Smooth muscle cell (in vitro differentiated cells): ENCODE measurements around the gene APBB1IP. TPM values are rescaled to one million over a fixed set of nuclear protein-coding genes. Genes with fewer than 3 reads are reported as not detected.

Experiments
- DNase-seq: peaks from one replicate; lab custom pipeline; 2025; ENCODE audit not compliant: unreplicated experiment; lab: John Stamatoyannopoulos, UW
- H2AFZ ChIP-seq: fragments of 200-600 bp; sonication (generic); 2 replicates; pipeline ENCODE4 v1.6.0; 2016; ENCODE audit warnings: antibody characterized with exemption, low read depth, mild to moderate bottlenecking
- H3F3A ChIP-seq: fragments of 200-600 bp; sonication (generic); 2 replicates; pipeline ENCODE4 v1.6.0; 2017; ENCODE audit warnings: antibody characterized with exemption, low read depth
- H3K27ac ChIP-seq: fragments of 200-600 bp; sonication (generic); 2 replicates; pipeline ENCODE4 v1.5.1; 2016; ENCODE audit warnings: low read depth, mild to moderate bottlenecking
- H3K27me3 ChIP-seq: fragments of 200-600 bp; sonication (generic); 2 replicates; pipeline ENCODE4 v1.6.1; 2016; ENCODE audit warnings: low read depth, mild to moderate bottlenecking
- H3K36me3 ChIP-seq: fragments of 200-600 bp; sonication (generic); 2 replicates; pipeline ENCODE4 v1.5.1; 2016; ENCODE audit warnings: low read depth
- H3K4me1 ChIP-seq: fragments of 200-600 bp; sonication (generic); 2 replicates; pipeline ENCODE4 v1.5.1; 2016; ENCODE audit warnings: low read depth
- H3K4me2 ChIP-seq: fragments of 200-600 bp; sonication (generic); 2 replicates; pipeline ENCODE4 v1.6.0; 2016; ENCODE audit warnings: mild to moderate bottlenecking
- H3K4me3 ChIP-seq: fragments of 200-600 bp; sonication (generic); 2 replicates; pipeline ENCODE4 v1.5.1; 2016; ENCODE audit warnings: mild to moderate bottlenecking
- H3K79me2 ChIP-seq: fragments of 200-600 bp; sonication (generic); 2 replicates; pipeline ENCODE4 v1.6.0; 2016; ENCODE audit warnings: low read depth, mild to moderate bottlenecking
- H3K9ac ChIP-seq: fragments of 200-600 bp; sonication (generic); 2 replicates; pipeline ENCODE4 v1.6.0; 2016; ENCODE audit warnings: low read depth
- H3K9me3 ChIP-seq: fragments of 200-600 bp; sonication (generic); replicated peaks from 2 replicates; pipeline ENCODE4 v1.5.1; 2016; ENCODE audit warnings: low read depth
- H4K20me1 ChIP-seq: fragments of 200-600 bp; sonication (generic); 2 replicates; pipeline ENCODE4 v1.6.0; 2016; ENCODE audit warnings: low read depth
- CTCF ChIP-seq: fragments of 200-600 bp; sonication (generic); IDR thresholded peaks from 2 replicates; pipeline ENCODE4 v1.5.1; 2017; ENCODE audit warnings: borderline replicate concordance, mild to moderate bottlenecking, antibody characterized with exemption; ENCODE audit not compliant: insufficient read depth, poor library complexity, severe bottlenecking
- WGBS: methylation state at CpG from one replicate; pipeline ENCODE4 v1.1.7; 2016; ENCODE audit warnings: low lambda C conversion rate; 5-methylcytosine and 5-hydroxymethylcytosine counted together
- polyA plus RNA-seq: library from polyadenylated mRNA; unstranded; fragments of >200 nt; fragmentation: Nextera tagmentation; extraction: Ambion mirVana; gene quantifications from 2 replicates; pipeline ENCODE4 v1.2.1, GENCODE V29; 2016
- total RNA-seq: library from RNA; depleted of rRNA; stranded (reverse); fragments of >200 nt; gene quantifications from 2 replicates; pipeline ENCODE4 v1.2.3, GENCODE V29; 2014

The APBB1IP gene
- total and polyA plus RNA-seq, 2 experiments from 2014 or later: 0.36 to 0.39 TPM

GRCh38 chr10:26441491-26442214 lies 3.5 kb downstream of the APBB1IP start:
- no peak overlapping the region for H3K9ac ChIP-seq
- no peak for DNase-seq
- 72% methylated on average over 7 of the region's 7 CpGs for WGBS

GRCh38 chr10:26445411-26446031 lies 7.4 kb downstream of the APBB1IP start:
- Histone ChIP-seq H3K27me3 (no peaks in the 10 kb centered on the region), H3K9ac (no peak overlapping the region), H2AFZ (no peak overlapping the region), H3K27ac (no peak overlapping the region), H3K36me3 (no peaks in the 10 kb centered on the region), H3K4me3 (no peak overlapping the region), H3K4me2 (no peak overlapping the region), H3F3A (no peaks in the 10 kb centered on the region), H3K79me2 (no peaks in the 10 kb centered on the region), H3K9me3 (no peaks in the 10 kb centered on the region), H3K4me1 (no peaks in the 10 kb centered on the region), H4K20me1 (no peaks in the 10 kb centered on the region)
- DNase-seq: no peak
- TF ChIP-seq CTCF: no peak
- 76% methylated on average over 8 of the region's 8 CpGs for WGBS

More at GRCh38 chr10:26441491-26442214, 3.5 kb downstream of the APBB1IP start:
- Histone ChIP-seq H3K4me3 (no peak overlapping the region), H2AFZ (no peak overlapping the region), H3K4me2 (no peak overlapping the region), H3K36me3 (no peaks in the 10 kb centered on the region), H3F3A (no peaks in the 10 kb centered on the region), H3K27ac (no peak overlapping the region), H3K4me1 (peaks cover 2% of the 10 kb centered on the region), H3K79me2 (no peaks in the 10 kb centered on the region), H3K9me3 (no peaks in the 10 kb centered on the region), H4K20me1 (no peaks in the 10 kb centered on the region), H3K27me3 (peaks cover 36% of the 10 kb centered on the region)
- no peak for TF ChIP-seq CTCF

DNA sequence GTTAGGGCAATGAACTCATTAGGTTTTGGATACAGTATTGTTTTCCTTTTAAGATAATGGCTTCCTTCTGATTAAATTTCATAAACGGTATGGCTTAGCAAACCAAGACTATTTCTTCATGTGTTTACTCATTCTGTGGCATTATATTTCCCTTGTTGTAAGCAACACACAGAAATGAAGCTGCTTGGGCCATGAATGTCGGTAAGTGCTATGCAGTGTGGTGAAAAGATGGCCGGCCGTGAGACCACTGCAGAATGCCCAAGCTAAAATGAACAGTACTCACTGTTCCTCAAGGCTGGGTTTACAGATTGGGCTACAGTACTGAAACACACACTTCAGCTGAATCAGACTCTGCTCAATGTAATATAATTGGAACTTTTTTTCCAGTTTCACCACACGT lies 8.1 kb downstream of the APBB1IP start:
- TF ChIP-seq CTCF: no peak
- no peaks in the 10 kb centered on the region for H3K79me2 ChIP-seq

More for the DNA sequence above, 8.1 kb downstream of the APBB1IP start:
- 91% methylated on average over 5 of the region's 5 CpGs for WGBS
- H3K4me1 ChIP-seq: no peaks in the 10 kb centered on the region
- H3K9me3 ChIP-seq: no peaks in the 10 kb centered on the region
- H3K36me3 ChIP-seq: no peaks in the 10 kb centered on the region
- no peak overlapping the region for H3K4me3 ChIP-seq
- no peak overlapping the region for H3K9ac ChIP-seq
- no peak overlapping the region for H3K4me2 ChIP-seq
- H4K20me1 ChIP-seq: no peaks in the 10 kb centered on the region
- H3F3A ChIP-seq: no peaks in the 10 kb centered on the region
- H3K27me3 ChIP-seq: no peaks in the 10 kb centered on the region
- DNase-seq: no peak
- H2AFZ ChIP-seq: no peak overlapping the region
- H3K27ac ChIP-seq: no peak overlapping the region
